ENCODE results near the gene CKMT2. TPM values are rescaled to one million over a fixed set of nuclear protein-coding genes. Genes with fewer than 3 reads are reported as not detected.

CKMT2 gene
- total and polyA plus RNA-seq, 2 experiments from 2014 or later, result 2.9 to 8.2 TPM

DNA sequence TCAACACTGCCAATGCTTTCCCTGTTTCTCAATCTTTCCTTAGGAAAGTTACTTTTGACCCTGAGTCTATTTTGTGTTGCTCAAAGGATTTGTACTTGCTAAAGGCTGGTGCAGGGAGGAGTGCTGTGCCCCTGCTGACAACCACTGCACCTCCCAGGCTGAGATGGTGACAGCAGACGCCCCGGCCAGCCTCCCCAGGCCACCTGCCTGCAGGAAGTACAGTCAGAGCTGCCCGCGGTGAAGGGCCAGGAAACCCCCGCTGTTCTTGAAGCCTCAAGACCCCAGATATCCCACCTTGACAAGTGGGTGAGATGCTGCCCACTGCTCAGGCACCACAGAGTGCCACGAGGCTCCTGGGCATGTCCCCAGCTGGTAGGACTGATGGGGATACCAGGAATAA lies 44.2 kb upstream of the CKMT2 start (continued):
- no peak for TF ChIP-seq CTCF (conservative IDR thresholded peaks at IDR 0.05; ENCODE audit: low read depth in 2 of 2)
- TF ChIP-seq CREB1 (CRISPR knock-in tag; IDR thresholded peaks at IDR 0.05; ENCODE audit: low read depth), result no peak
- TF ChIP-seq NANOG (IDR thresholded peaks at IDR 0.05; ENCODE audit: borderline replicate concordance), result no peak
- TF ChIP-seq JUNB (IDR thresholded peaks at IDR 0.05; ENCODE audit: unreplicated experiment), result no peak
- no peak for TF ChIP-seq STAT1 (IDR thresholded peaks at IDR 0.05; ENCODE audit: unreplicated experiment)

- Mint-ChIP-seq H3K9me3 (no peaks in the 10 kb centered on the region), H3K27me3 (ENCODE audit: insufficient read depth, low read depth, poor library complexity) (peaks cover 2% of the 10 kb centered on the region), H3K36me3 (ENCODE audit: low read depth) (no peaks in the 10 kb centered on the region), H3K4me1 (peaks cover 31% of the 10 kb centered on the region), H3K4me3 (no peak overlapping the region), H3K27ac (no peak overlapping the region)
- Histone ChIP-seq H3K27me3 (ENCODE audit: insufficient read depth) (no peaks in the 10 kb centered on the region), H3K27ac (ENCODE audit: low read depth) (no peak overlapping the region), H3K9me2 (ENCODE audit: insufficient read depth) (no peaks in the 10 kb centered on the region), H3K4me2 (no peak overlapping the region), H3K4me1 (ENCODE audit: insufficient read depth) (peaks cover 7% of the 10 kb centered on the region), H3K4me3 (no peak overlapping the region), H3K36me3 (ENCODE audit: insufficient read depth) (no peaks in the 10 kb centered on the region), H3K79me2 (replicated peaks; ENCODE audit: insufficient read depth) (no peaks in the 10 kb centered on the region), H3F3A (replicated peaks; ENCODE audit: low read depth) (no peaks in the 10 kb centered on the region), H4K20me1 (replicated peaks; ENCODE audit: insufficient read depth) (no peaks in the 10 kb centered on the region), H2AFZ (no peak overlapping the region)
- DNase-seq (ENCODE audit: low spot score), result no peak
- no peak for ATAC-seq
- no peak for TF ChIP-seq ETS1 (IDR thresholded peaks at IDR 0.05)
- no peak for TF ChIP-seq CREB1 (CRISPR knock-in tag; IDR thresholded peaks at IDR 0.05; ENCODE audit: low read depth)
- no peak for TF ChIP-seq POLR2AphosphoS5 (IDR thresholded peaks at IDR 0.05; ENCODE audit: low read depth)
- no peak for TF ChIP-seq EZH2 (IDR thresholded peaks at IDR 0.05; ENCODE audit: low read depth, unreplicated experiment)
- no peak for TF ChIP-seq JUNB (IDR thresholded peaks at IDR 0.05; ENCODE audit: unreplicated experiment)
- TF ChIP-seq REST (IDR thresholded peaks at IDR 0.05; ENCODE audit: unreplicated experiment), result no peak
- no peak for TF ChIP-seq STAT1 (IDR thresholded peaks at IDR 0.05; ENCODE audit: unreplicated experiment)
- TF ChIP-seq NANOG (IDR thresholded peaks at IDR 0.05; ENCODE audit: borderline replicate concordance), result no peak
These were observed 43.1 kb upstream of the CKMT2 start for GRCh38 chr5:81189875-81190498.

Data from GM23338 (cell line).